Hematopoietic multipotent progenitor cell treated with erythropoietin and hydrocortisone succinate and interleukin-3 and kit ligand, for 15 days (in vitro differentiated cells): ENCODE data around the gene SEMA4D.

ENCODE experiments used
- DNase-seq: peaks from one replicate; pipeline ENCODE4 v3.0.0-alpha.2; 2015; ENCODE audit warnings: low spot score

SEMA4D gene

GRCh38 chr9:89529243-89530035 lies 31.5 kb upstream of the SEMA4D start:
- no peak for DNase-seq

- DNase-seq: no peak
Measured at GRCh38 chr9:89528540-89528939, 30.6 kb upstream of the SEMA4D start.

GRCh38 chr9:89528131-89528530 lies 30.2 kb upstream of the SEMA4D start:
- no peak for DNase-seq

- DNase-seq: no peak
Measured at GRCh38 chr9:89527084-89527483, 29.2 kb upstream of the SEMA4D start.

GRCh38 chr9:89526667-89527066 lies 28.8 kb upstream of the SEMA4D start:
- no peak for DNase-seq

GRCh38 chr9:89525446-89526374 lies 27.8 kb upstream of the SEMA4D start:
- DNase-seq: no peak

GRCh38 chr9:89524963-89525362 lies 27.1 kb upstream of the SEMA4D start:
- DNase-seq: no peak

GRCh38 chr9:89523948-89524347 lies 26.0 kb upstream of the SEMA4D start:
- no peak for DNase-seq

- DNase-seq: no peak
Measured at GRCh38 chr9:89522959-89523285, 25.0 kb upstream of the SEMA4D start.

- DNase-seq: no peak
Measured at GRCh38 chr9:89522261-89522958, 24.5 kb upstream of the SEMA4D start.

GRCh38 chr9:89519366-89519805 lies 21.5 kb upstream of the SEMA4D start:
- DNase-seq: no peak

- DNase-seq: no peak
Measured at GRCh38 chr9:89518466-89519365, 20.8 kb upstream of the SEMA4D start.

GRCh38 chr9:89515416-89515815 lies 17.5 kb upstream of the SEMA4D start:
- DNase-seq: no peak

GRCh38 chr9:89514956-89515355 lies 17.0 kb upstream of the SEMA4D start:
- DNase-seq: no peak

GRCh38 chr9:89514337-89514736 lies 16.4 kb upstream of the SEMA4D start:
- DNase-seq: no peak

- DNase-seq: no peak
Measured at GRCh38 chr9:89513837-89514236, 15.9 kb upstream of the SEMA4D start.

- DNase-seq: no peak
Measured at GRCh38 chr9:89512382-89512781, 14.5 kb upstream of the SEMA4D start.

GRCh38 chr9:89508951-89509615 lies 11.2 kb upstream of the SEMA4D start:
- DNase-seq: no peak

GRCh38 chr9:89505911-89506310 lies 8.0 kb upstream of the SEMA4D start:
- DNase-seq: no peak

- no peak for DNase-seq
Measured at GRCh38 chr9:89505048-89505447, 7.1 kb upstream of the SEMA4D start.

GRCh38 chr9:89502671-89503070 lies 4.8 kb upstream of the SEMA4D start:
- no peak for DNase-seq
